Chondrocyte (in vitro differentiated cells): ENCODE data around the gene PSMD11. TPM values are rescaled to one million over a fixed set of nuclear protein-coding genes. Genes with fewer than 3 reads are reported as not detected.

Experiments
- DNase-seq: peaks from one replicate; pipeline ENCODE4 v3.0.0; 2021; ENCODE audit warnings: mixed read lengths, low spot score
- H3K27ac Mint-ChIP-seq: one replicate; pipeline ENCODE4 v1.8.0; 2021; ENCODE audit warnings: mild to moderate bottlenecking, moderate library complexity, mixed read lengths; ENCODE audit not compliant: unreplicated experiment
- H3K27me3 Mint-ChIP-seq: 2 replicates; pipeline ENCODE4 v1.8.0; 2021; ENCODE audit warnings: low read depth, mixed read lengths
- H3K36me3 Mint-ChIP-seq: 2 replicates; pipeline ENCODE4 v1.8.0; 2021; ENCODE audit warnings: low read depth, mixed read lengths
- H3K4me1 Mint-ChIP-seq: 2 replicates; pipeline ENCODE4 v1.8.0; 2021; ENCODE audit warnings: low read depth, mild to moderate bottlenecking, mixed read lengths
- H3K4me3 Mint-ChIP-seq: one replicate; pipeline ENCODE4 v1.8.0; 2021; ENCODE audit warnings: mild to moderate bottlenecking, moderate library complexity, mixed read lengths; ENCODE audit not compliant: unreplicated experiment
- H3K9me3 Mint-ChIP-seq: 2 replicates; pipeline ENCODE4 v1.8.0; 2021; ENCODE audit warnings: low read depth, mixed read lengths
- CTCF ChIP-seq: fragments of 200-600 bp; sonication (generic); IDR thresholded peaks from 2 replicates; pipeline ENCODE4 v1.5.0; 2021; ENCODE audit warnings: antibody characterized with exemption, mild to moderate bottlenecking, moderate library complexity
- total RNA-seq: library from RNA; stranded (reverse); gene quantifications from 3 replicates; pipeline ENCODE4 v1.2.1, GENCODE V29; 2021

PSMD11 gene
- total RNA-seq, 1 donor from 2014 or later = 80.7 TPM

GRCh38 chr17:32518646-32519227 is 74.4 kb downstream of the PSMD11 start:
- H3K27me3 Mint-ChIP-seq = no peaks in the 10 kb centered on the region
- no peaks in the 10 kb centered on the region for H3K36me3 Mint-ChIP-seq
- H3K4me1 Mint-ChIP-seq = peaks cover 15% of the 10 kb centered on the region
- H3K4me3 Mint-ChIP-seq = peak overlapping the region; percentile 55
- no peaks in the 10 kb centered on the region for H3K9me3 Mint-ChIP-seq
- no peak for TF ChIP-seq CTCF
- DNase-seq = peak; percentile 82
- no peak overlapping the region for H3K27ac Mint-ChIP-seq

- TF ChIP-seq CTCF = no peak
- DNase-seq = no peak
- H3K4me3 Mint-ChIP-seq = peak overlapping the region; percentile 73
- H3K36me3 Mint-ChIP-seq = no peaks in the 10 kb centered on the region
- H3K4me1 Mint-ChIP-seq = peaks cover 15% of the 10 kb centered on the region
- H3K9me3 Mint-ChIP-seq = no peaks in the 10 kb centered on the region
- no peaks in the 10 kb centered on the region for H3K27me3 Mint-ChIP-seq
- H3K27ac Mint-ChIP-seq = peak overlapping the region; percentile 84
Measured at GRCh38 chr17:32519228-32520103, 75.2 kb downstream of the PSMD11 start.

DNA sequence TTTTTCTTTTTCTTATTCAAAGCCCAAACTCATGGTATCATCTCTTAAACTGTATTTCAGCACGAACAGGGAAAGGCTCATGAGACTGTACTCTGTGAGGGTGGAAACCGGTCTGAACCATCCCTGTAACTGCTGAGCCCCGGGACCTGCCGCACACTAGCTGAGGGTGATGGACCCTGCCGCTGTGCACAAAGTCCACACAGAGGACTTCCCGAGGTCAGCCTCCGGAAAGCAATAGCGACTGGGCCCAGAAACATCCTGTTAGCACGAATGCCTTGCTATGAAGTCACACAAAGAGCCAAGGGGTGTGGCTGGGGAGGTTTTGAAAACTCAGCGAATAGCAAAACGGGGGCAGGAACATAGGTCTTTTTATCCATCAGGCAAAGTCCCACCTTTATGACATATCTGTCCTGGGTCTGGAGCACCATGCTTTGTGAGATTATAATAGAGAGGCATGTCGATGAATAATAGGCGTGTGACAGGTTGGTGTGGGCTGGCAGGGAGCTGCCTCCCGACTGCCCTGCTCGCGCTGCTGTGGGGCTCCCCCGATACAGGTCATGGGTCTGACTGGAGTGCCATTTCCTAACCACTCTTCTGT is 75.9 kb downstream of the PSMD11 start:
- Mint-ChIP-seq H3K4me3 (peak overlapping the region; percentile 73), H3K36me3 (no peaks in the 10 kb centered on the region), H3K4me1 (peaks cover 20% of the 10 kb centered on the region), H3K9me3 (no peaks in the 10 kb centered on the region), H3K27ac (peak overlapping the region; percentile 84), H3K27me3 (no peaks in the 10 kb centered on the region)
- no peak for DNase-seq
- TF ChIP-seq CTCF = no peak

DNA sequence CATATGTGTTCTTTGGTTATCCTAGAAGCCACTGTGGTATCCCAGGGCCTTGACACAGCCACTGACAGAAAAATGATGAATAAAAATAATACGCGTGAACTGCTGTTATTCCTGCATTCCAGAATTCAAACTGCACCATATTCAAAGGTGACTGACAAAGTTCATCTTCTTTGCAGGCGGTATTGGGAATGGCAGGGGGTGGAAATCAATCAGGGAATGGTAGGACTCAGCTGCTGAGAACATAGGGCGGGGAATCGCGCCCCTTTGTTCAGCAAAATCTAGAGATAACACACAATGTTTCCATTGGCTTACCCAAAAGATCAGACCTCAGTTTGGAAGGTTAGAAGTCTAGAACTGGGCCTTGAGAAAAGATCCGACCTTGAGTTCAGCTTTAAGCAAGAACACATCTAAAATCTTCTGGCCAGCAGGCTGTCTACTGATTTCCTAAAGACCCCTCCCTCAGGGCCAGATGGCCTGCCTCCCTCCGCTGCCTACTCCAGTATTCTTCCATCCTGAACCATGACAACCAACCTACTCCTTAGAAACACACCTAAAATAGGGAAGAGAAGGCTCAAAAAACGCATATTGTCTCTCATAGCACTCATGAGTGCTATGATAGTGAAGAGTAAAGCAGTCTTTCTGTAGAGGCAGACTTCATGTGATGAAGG is 76.6 kb downstream of the PSMD11 start:
- no peak for TF ChIP-seq CTCF
- Mint-ChIP-seq H3K27ac (peak overlapping the region; percentile 24), H3K9me3 (no peaks in the 10 kb centered on the region), H3K4me1 (peaks cover 27% of the 10 kb centered on the region), H3K27me3 (no peaks in the 10 kb centered on the region), H3K4me3 (no peak overlapping the region), H3K36me3 (no peaks in the 10 kb centered on the region)
- no peak for DNase-seq
